Kidney epithelial cell (primary cell): ENCODE data around the gene TDRD6. TPM values are rescaled to one million over a fixed set of nuclear protein-coding genes. Genes with fewer than 3 reads are reported as not detected.

Experiments used
- DNase-seq: peaks from one replicate; pipeline ENCODE4 v3.0.0-alpha.2; 2010; ENCODE audit warnings: low read depth
- H3K27me3 ChIP-seq: 2 replicates; pipeline ENCODE4 v1.6.0; 2011; ENCODE audit warnings: low read length; ENCODE audit not compliant: control insufficient read depth, insufficient read depth
- H3K36me3 ChIP-seq: 2 replicates; pipeline ENCODE4 v1.5.1; 2011; ENCODE audit warnings: low read length; ENCODE audit not compliant: control insufficient read depth, insufficient read depth
- H3K4me3 ChIP-seq: 2 replicates; pipeline ENCODE4 v1.5.1; 2011; ENCODE audit warnings: low read depth, mild to moderate bottlenecking, control low read depth, low read length
- CTCF ChIP-seq: IDR thresholded peaks from 2 replicates; pipeline ENCODE4 v1.5.1; 2011; ENCODE audit warnings: mild to moderate bottlenecking, moderate library complexity, low read length, control low read depth, inconsistent platforms; ENCODE audit not compliant: insufficient read depth, poor library complexity, severe bottlenecking
- total RNA-seq: library from RNA; depleted of rRNA; stranded (reverse); fragments of >200 nt; gene quantifications from 2 replicates; pipeline ENCODE4 v1.2.3, GENCODE V29; 2015

Gene TDRD6
- total RNA-seq, 1 donor from 2014 or later = 0.08 TPM

DNA sequence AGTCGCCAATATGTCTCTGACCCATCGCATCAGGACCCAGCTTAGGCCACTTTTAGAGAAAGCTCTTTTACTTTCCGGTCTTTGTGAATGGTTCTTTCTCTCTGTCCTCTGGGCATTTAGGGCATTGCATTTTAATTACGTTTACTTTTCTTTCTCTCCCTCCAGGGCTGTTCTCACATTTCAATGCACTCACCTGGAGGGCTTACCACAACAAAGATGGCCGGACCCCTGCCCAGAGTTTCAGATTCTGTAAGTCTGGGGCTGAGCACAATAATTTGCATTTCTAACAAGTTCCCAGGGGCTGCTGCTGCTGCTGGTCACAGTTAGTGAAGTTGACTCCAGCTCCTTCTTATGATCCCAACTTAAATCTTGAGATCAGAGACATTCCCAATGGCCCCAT is 62.0 kb downstream of the TDRD6 start:
- Histone ChIP-seq H3K27me3 (no peaks in the 10 kb centered on the region), H3K4me3 (no peak overlapping the region), H3K36me3 (no peaks in the 10 kb centered on the region)
- no peak for DNase-seq
- TF ChIP-seq CTCF = no peak

DNA sequence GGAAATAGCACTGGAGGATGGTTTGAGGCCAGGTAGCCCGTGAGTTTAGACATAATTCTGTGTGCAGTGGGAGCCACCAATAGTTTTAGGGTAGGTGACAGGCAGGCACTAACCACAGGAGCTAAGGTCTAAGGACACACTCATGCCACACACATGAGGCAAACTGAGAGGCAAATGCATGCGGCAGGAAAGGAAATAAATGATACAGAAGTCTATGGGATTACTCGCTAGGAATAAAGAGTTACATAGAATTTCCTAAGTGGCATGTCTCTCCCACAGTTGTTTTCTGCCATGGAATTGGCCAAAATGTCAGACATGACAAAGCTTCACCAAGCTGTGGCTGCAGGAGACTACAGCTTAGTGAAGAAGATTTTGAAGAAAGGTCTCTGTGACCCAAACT is 64.0 kb downstream of the TDRD6 start:
- Histone ChIP-seq H3K36me3 (no peaks in the 10 kb centered on the region), H3K27me3 (no peaks in the 10 kb centered on the region), H3K4me3 (no peak overlapping the region)
- TF ChIP-seq CTCF = no peak
- DNase-seq = no peak

Other genes with a start within 250 kb of the TDRD6 start
- 5.6 and 6.2 TPM in 2 replicates for gene RCAN2, start 196.4 kb upstream of the TDRD6 start, total RNA-seq
- 0.14 and 0.29 TPM in 2 replicates for gene CYP39A1, start 35.1 kb upstream of the TDRD6 start, total RNA-seq
- 0.68 and 6.9 TPM in 2 replicates for gene SLC25A27, start 34.9 kb upstream of the TDRD6 start, total RNA-seq
- gene PLA2G7, start 47.5 kb downstream of the TDRD6 start, total RNA-seq = 1.1 and 1.7 TPM in 2 replicates
- gene ANKRD66, start 59.0 kb downstream of the TDRD6 start, total RNA-seq = not detected in 2 replicates
- gene MEP1A, start 105.5 kb downstream of the TDRD6 start, total RNA-seq = not detected in 2 replicates
- gene ADGRF5, start 234.1 kb downstream of the TDRD6 start, total RNA-seq = 0.13 and 0.48 TPM in 2 replicates